ENCODE measurements around the gene RAP1GAP.

RAP1GAP gene

GRCh38 chr1:21655748-21656147 is 13.4 kb downstream of the RAP1GAP start:
- peaks cover 6% of the 10 kb centered on the region for H3K4me1 ChIP-seq (ENCODE audit: insufficient read depth, low read length, severe bottlenecking)
- H3K36me3 ChIP-seq (ENCODE audit: insufficient read depth, low read length) = no peaks in the 10 kb centered on the region
- 0 out of 2 replicates have a peak, but pooled peaks cover 4% of the 10 kb centered on the region for H3K27me3 ChIP-seq (ENCODE audit: insufficient read depth, low read length)
- no peaks in the 10 kb centered on the region for H4K20me1 ChIP-seq (ENCODE audit: insufficient read depth, low read length)
- no peak overlapping the region for H3K27ac ChIP-seq (ENCODE audit: low read depth, low read length, poor library complexity, severe bottlenecking)
- no peaks in the 10 kb centered on the region for H3K9me2 ChIP-seq (ENCODE audit: low read depth, low read length)
- H3F3A ChIP-seq (ENCODE audit: insufficient read depth, low read length) = no peaks in the 10 kb centered on the region
- no peak overlapping the region for H3K4me2 ChIP-seq (ENCODE audit: low read length)
- no peak overlapping the region for H2AFZ ChIP-seq (ENCODE audit: low read length)
- no peak overlapping the region for H3K4me3 ChIP-seq (ENCODE audit: low read depth, low read length, poor library complexity, severe bottlenecking)
- no peak for TF ChIP-seq EZH2 (IDR thresholded peaks at IDR 0.05; ENCODE audit: borderline replicate concordance, low read length)
- TF ChIP-seq CTCF (IDR thresholded peaks at IDR 0.05; ENCODE audit: low read length) = no peak
- no peak overlapping the region for H3K9ac ChIP-seq (ENCODE audit: low read length)
- no peaks in the 10 kb centered on the region for H3K79me2 ChIP-seq (ENCODE audit: insufficient read depth, low read length)
- H3K9me3 ChIP-seq (ENCODE audit: low read length) = no peaks in the 10 kb centered on the region

GRCh38 chr1:21655259-21655658 is 13.9 kb downstream of the RAP1GAP start:
- Histone ChIP-seq H2AFZ (ENCODE audit: low read length) (no peak overlapping the region), H3K27me3 (ENCODE audit: insufficient read depth, low read length) (0 out of 2 replicates have a peak, but pooled peaks cover 4% of the 10 kb centered on the region), H4K20me1 (ENCODE audit: insufficient read depth, low read length) (no peaks in the 10 kb centered on the region), H3K4me3 (ENCODE audit: low read depth, low read length, poor library complexity, severe bottlenecking) (no peak overlapping the region), H3F3A (ENCODE audit: insufficient read depth, low read length) (no peaks in the 10 kb centered on the region), H3K4me1 (ENCODE audit: insufficient read depth, low read length, severe bottlenecking) (peaks cover 7% of the 10 kb centered on the region), H3K36me3 (ENCODE audit: insufficient read depth, low read length) (no peaks in the 10 kb centered on the region), H3K79me2 (ENCODE audit: insufficient read depth, low read length) (no peaks in the 10 kb centered on the region), H3K4me2 (ENCODE audit: low read length) (no peak overlapping the region), H3K27ac (ENCODE audit: low read depth, low read length, poor library complexity, severe bottlenecking) (no peak overlapping the region), H3K9me3 (ENCODE audit: low read length) (no peaks in the 10 kb centered on the region), H3K9me2 (ENCODE audit: low read depth, low read length) (no peaks in the 10 kb centered on the region), H3K9ac (ENCODE audit: low read length) (no peak overlapping the region)
- TF ChIP-seq CTCF (IDR thresholded peaks at IDR 0.05; ENCODE audit: low read length) = no peak
- TF ChIP-seq EZH2 (IDR thresholded peaks at IDR 0.05; ENCODE audit: borderline replicate concordance, low read length) = no peak

- H3K9ac ChIP-seq (ENCODE audit: low read length) = no peak overlapping the region
- H3K4me1 ChIP-seq (ENCODE audit: insufficient read depth, low read length, severe bottlenecking) = peaks cover 7% of the 10 kb centered on the region
- H3K9me3 ChIP-seq (ENCODE audit: low read length) = no peaks in the 10 kb centered on the region
- 0 out of 2 replicates have a peak, but pooled peaks cover 4% of the 10 kb centered on the region for H3K27me3 ChIP-seq (ENCODE audit: insufficient read depth, low read length)
- H2AFZ ChIP-seq (ENCODE audit: low read length) = no peak overlapping the region
- H3K79me2 ChIP-seq (ENCODE audit: insufficient read depth, low read length) = no peaks in the 10 kb centered on the region
- no peak for TF ChIP-seq CTCF (IDR thresholded peaks at IDR 0.05; ENCODE audit: low read length)
- no peak overlapping the region for H3K4me3 ChIP-seq (ENCODE audit: low read depth, low read length, poor library complexity, severe bottlenecking)
- no peak overlapping the region for H3K27ac ChIP-seq (ENCODE audit: low read depth, low read length, poor library complexity, severe bottlenecking)
- no peaks in the 10 kb centered on the region for H3F3A ChIP-seq (ENCODE audit: insufficient read depth, low read length)
- H4K20me1 ChIP-seq (ENCODE audit: insufficient read depth, low read length) = no peaks in the 10 kb centered on the region
- no peak overlapping the region for H3K4me2 ChIP-seq (ENCODE audit: low read length)
- H3K36me3 ChIP-seq (ENCODE audit: insufficient read depth, low read length) = no peaks in the 10 kb centered on the region
- H3K9me2 ChIP-seq (ENCODE audit: low read depth, low read length) = no peaks in the 10 kb centered on the region
Observed at GRCh38 chr1:21654209-21654608, 14.9 kb downstream of the RAP1GAP start.
